DOHH2 (cell line): ENCODE measurements around the gene EHMT1.

Experiments
- H3F3A ChIP-seq: fragments of 200-600 bp; sonication (generic), shearing (Covaris generic); 2 replicates; pipeline ENCODE4 v1.6.0; 2016; ENCODE audit warnings: antibody characterized with exemption, mild to moderate bottlenecking; ENCODE audit not compliant: control insufficient read depth, insufficient read depth
- H3K27ac ChIP-seq: fragments of 200-600 bp; sonication (generic); 2 replicates; pipeline ENCODE4 v1.5.1; 2014; ENCODE audit warnings: low read depth, mild to moderate bottlenecking, low read length, moderate library complexity
- H3K27me3 ChIP-seq: fragments of 200-600 bp; sonication (generic); 2 replicates; pipeline ENCODE4 v1.6.1; 2014; ENCODE audit warnings: mild to moderate bottlenecking, low read length, mixed read lengths; ENCODE audit not compliant: control insufficient read depth
- H3K36me3 ChIP-seq: fragments of 200-600 bp; sonication (generic); 2 replicates; pipeline ENCODE4 v1.6.1; 2014; ENCODE audit warnings: mild to moderate bottlenecking, low read length, moderate library complexity, mixed read lengths; ENCODE audit not compliant: control insufficient read depth
- H3K4me1 ChIP-seq: fragments of 200-600 bp; sonication (generic); 2 replicates; pipeline ENCODE4 v1.6.1; 2014; ENCODE audit warnings: mild to moderate bottlenecking, low read length, mixed read lengths; ENCODE audit not compliant: control insufficient read depth
- H3K4me2 ChIP-seq: fragments of 200-600 bp; sonication (generic); 2 replicates; pipeline ENCODE4 v1.6.0; 2014; ENCODE audit warnings: mild to moderate bottlenecking, low read length, moderate library complexity
- H3K4me3 ChIP-seq: fragments of 200-600 bp; sonication (generic); 2 replicates; pipeline ENCODE4 v1.5.1; 2014; ENCODE audit warnings: mild to moderate bottlenecking, low read length, mixed read lengths
- H3K79me2 ChIP-seq: fragments of 200-600 bp; sonication (generic); 2 replicates; pipeline ENCODE4 v1.6.1; 2014; ENCODE audit warnings: mild to moderate bottlenecking, low read length, mixed read lengths; ENCODE audit not compliant: control insufficient read depth
- H3K9me2 ChIP-seq: fragments of 200-600 bp; sonication (generic); replicated peaks from 2 replicates; pipeline ENCODE4 v1.6.1; 2014; ENCODE audit warnings: mild to moderate bottlenecking, low read length, mixed read lengths; ENCODE audit not compliant: control insufficient read depth
- H3K9me3 ChIP-seq: fragments of 200-600 bp; sonication (generic); 2 replicates; pipeline ENCODE4 v1.6.1; 2014; ENCODE audit warnings: antibody characterized with exemption, low read length, mixed read lengths; ENCODE audit not compliant: control insufficient read depth, insufficient read depth
- H4K20me1 ChIP-seq: fragments of 200-600 bp; sonication (generic); 2 replicates; pipeline ENCODE4 v1.6.0; 2014; ENCODE audit warnings: low read depth, mild to moderate bottlenecking, antibody characterized with exemption, low read length, moderate library complexity; ENCODE audit not compliant: control insufficient read depth, insufficient read depth
- EZH2phosphoT487 ChIP-seq: fragments of 200-600 bp; sonication (generic); IDR thresholded peaks from 2 replicates; pipeline ENCODE4 v1.6.1; 2017; ENCODE audit warnings: borderline replicate concordance, mild to moderate bottlenecking, antibody characterized with exemption, low read length, moderate library complexity, mixed read lengths
- TF ChIP-seq, protein P1 (sequence below): fragments of 200-600 bp; sonication (generic); IDR thresholded peaks from one replicate; pipeline ENCODE4 v1.5.1; 2014; ENCODE audit warnings: antibody characterized with exemption, mild to moderate bottlenecking, low read depth, low read length; ENCODE audit not compliant: poor library complexity, severe bottlenecking

Gene EHMT1

DNA sequence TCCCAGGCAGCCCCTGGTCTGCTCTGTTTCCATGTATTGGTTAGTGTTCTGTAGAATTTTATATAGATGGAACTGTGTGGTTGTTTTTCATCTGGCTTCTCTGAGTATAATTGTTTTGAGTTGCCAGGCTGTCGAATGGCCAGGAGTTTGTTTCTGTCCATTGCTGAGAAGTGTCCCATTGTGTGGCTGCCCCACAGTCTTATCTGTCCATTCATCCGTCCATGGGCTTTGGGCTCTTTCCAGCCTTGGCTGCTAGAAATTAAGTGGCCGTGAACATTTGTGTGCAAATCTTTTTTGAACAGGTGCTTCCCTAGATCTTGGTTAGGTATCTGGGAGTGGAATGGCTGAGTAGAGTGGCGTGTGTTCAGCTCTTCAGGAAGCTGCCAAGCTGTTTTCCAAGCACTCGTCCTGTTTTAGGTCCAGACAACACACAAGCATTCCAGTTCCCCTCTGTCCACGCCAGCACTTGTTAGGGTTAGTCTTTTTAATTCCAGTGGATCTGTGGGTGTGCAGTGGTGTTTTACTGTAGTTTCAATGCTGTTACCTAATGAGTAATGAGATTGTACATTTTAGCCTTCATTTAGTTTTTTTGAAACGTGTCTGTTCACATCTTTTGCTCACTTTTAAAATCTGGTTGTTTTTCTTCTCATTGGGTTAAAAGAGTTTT lies 136.6 kb downstream of the EHMT1 start:
- no peaks in the 10 kb centered on the region for H4K20me1 ChIP-seq
- H3K4me2 ChIP-seq = no peak overlapping the region
- TF ChIP-seq EZH2phosphoT487 = no peak
- TF ChIP-seq, protein P1, sequence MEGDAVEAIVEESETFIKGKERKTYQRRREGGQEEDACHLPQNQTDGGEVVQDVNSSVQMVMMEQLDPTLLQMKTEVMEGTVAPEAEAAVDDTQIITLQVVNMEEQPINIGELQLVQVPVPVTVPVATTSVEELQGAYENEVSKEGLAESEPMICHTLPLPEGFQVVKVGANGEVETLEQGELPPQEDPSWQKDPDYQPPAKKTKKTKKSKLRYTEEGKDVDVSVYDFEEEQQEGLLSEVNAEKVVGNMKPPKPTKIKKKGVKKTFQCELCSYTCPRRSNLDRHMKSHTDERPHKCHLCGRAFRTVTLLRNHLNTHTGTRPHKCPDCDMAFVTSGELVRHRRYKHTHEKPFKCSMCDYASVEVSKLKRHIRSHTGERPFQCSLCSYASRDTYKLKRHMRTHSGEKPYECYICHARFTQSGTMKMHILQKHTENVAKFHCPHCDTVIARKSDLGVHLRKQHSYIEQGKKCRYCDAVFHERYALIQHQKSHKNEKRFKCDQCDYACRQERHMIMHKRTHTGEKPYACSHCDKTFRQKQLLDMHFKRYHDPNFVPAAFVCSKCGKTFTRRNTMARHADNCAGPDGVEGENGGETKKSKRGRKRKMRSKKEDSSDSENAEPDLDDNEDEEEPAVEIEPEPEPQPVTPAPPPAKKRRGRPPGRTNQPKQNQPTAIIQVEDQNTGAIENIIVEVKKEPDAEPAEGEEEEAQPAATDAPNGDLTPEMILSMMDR = no peak
- H3K79me2 ChIP-seq = peaks cover 84% of the 10 kb centered on the region
- no peak overlapping the region for H3K4me3 ChIP-seq
- no peaks in the 10 kb centered on the region for H3K9me2 ChIP-seq
- H3K36me3 ChIP-seq = peaks cover 99% of the 10 kb centered on the region
- no peak overlapping the region for H3K27ac ChIP-seq
- no peaks in the 10 kb centered on the region for H3K27me3 ChIP-seq
- no peaks in the 10 kb centered on the region for H3F3A ChIP-seq
- H3K4me1 ChIP-seq = peaks cover 43% of the 10 kb centered on the region
- H3K9me3 ChIP-seq = no peaks in the 10 kb centered on the region

DNA sequence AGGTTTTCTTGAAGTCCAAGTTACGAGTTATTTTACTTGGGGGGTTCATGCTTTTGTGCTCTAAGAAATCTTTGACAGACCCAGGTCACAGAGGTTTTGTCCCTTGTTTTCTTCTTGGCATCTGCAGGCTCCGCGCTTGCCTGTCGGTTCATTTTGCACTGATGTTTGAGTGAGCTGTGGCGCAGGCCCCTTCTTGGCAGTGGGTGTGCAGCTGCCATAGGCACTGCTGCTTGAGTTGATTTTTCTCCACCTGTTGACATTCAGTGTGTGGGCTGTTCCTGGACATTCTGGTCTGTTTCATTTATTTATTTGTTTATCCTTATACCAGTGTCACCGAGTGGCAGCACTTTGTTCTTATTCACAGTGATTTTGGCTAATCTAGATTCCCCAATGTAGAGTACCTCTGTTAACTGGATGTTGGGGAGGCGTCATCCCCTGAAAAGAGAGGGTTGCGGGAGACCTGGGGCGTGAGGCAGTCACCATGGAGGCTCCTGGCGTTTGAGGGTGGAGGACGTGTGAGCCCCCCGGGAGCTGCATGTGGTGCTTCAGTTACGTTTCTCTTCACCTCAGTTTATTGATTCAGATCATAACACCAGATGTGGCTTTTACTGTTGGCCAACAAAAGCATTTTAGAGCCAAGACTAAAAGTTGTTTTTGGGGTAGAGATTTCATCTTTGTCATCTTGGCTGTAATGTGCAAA lies 137.4 kb downstream of the EHMT1 start:
- Histone ChIP-seq H3K27ac (no peak overlapping the region), H3K36me3 (peaks cover 99% of the 10 kb centered on the region), H3K4me2 (no peak overlapping the region), H3K4me1 (peaks cover 51% of the 10 kb centered on the region), H3K9me2 (no peaks in the 10 kb centered on the region), H3K4me3 (no peak overlapping the region), H3K27me3 (no peaks in the 10 kb centered on the region), H3K79me2 (peaks cover 83% of the 10 kb centered on the region), H3K9me3 (no peaks in the 10 kb centered on the region), H4K20me1 (no peaks in the 10 kb centered on the region), H3F3A (no peaks in the 10 kb centered on the region; the same call in 1 of the 2 replicates)
- TF ChIP-seq EZH2phosphoT487 = no peak
- TF ChIP-seq, protein P1 = no peak

DNA sequence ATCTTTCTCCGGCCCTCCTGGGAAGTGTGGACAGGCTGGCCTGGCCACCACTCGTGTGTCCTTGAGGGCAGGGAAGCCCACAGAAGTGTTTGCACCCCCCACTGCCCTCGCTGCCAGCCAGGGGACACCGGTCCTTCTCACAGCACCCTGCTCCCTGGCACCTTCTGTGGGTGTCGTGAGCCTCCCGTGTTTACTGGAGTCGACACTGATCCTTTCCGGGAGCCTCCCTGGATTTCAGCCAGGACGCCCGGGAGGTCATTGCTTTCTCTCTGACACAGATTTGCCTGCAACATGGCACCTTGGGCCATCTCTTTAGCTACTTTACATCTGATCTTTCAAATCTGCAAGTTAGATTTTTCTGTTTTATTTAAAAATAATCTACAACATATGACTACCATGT lies 138.3 kb downstream of the EHMT1 start:
- peaks cover 60% of the 10 kb centered on the region for H3K4me1 ChIP-seq
- H4K20me1 ChIP-seq = no peaks in the 10 kb centered on the region
- H3K4me3 ChIP-seq = no peak overlapping the region
- peaks cover 79% of the 10 kb centered on the region for H3K79me2 ChIP-seq
- peak overlapping the region; percentile 11; the same call in 1 of the 2 replicates for H3K27ac ChIP-seq
- H3K27me3 ChIP-seq = no peaks in the 10 kb centered on the region
- H3K9me3 ChIP-seq = no peaks in the 10 kb centered on the region
- H3K36me3 ChIP-seq = peaks cover 97% of the 10 kb centered on the region
- peak overlapping the region; percentile 4; the same call in 1 of the 2 replicates for H3K4me2 ChIP-seq
- H3F3A ChIP-seq = no peaks in the 10 kb centered on the region; the same call in 1 of the 2 replicates
- TF ChIP-seq, protein P1 = no peak
- no peak for TF ChIP-seq EZH2phosphoT487
- H3K9me2 ChIP-seq = no peaks in the 10 kb centered on the region
